GM12878 (cell line): Measurements from ENCODE around the gene LRRC3. TPM values are rescaled to one million over a fixed set of nuclear protein-coding genes. Genes with fewer than 3 reads are reported as not detected.

ENCODE experiments used
- ATAC-seq: fragments of 200-7000 bp; cut with Tn5 transposase; 3 replicates; pipeline ENCODE4 v1.9.1; 2020; ENCODE audit warnings: mild to moderate bottlenecking, moderate library complexity
- BruUV-seq: library from RNA; stranded (reverse); fragments of 400-500 nt; replicated peaks from 2 replicates; lab custom pipeline; 2021; lab: Mats Ljungman, UMichigan
- CTCF ChIA-PET: fragments of 300-600 bp; sonication (Branson Sonifier 250); formaldehyde crosslinking; extraction: SDS; loops from one replicate; lab custom pipeline; 2021; ENCODE audit warnings: inconsistent platforms; lab: Yijun Ruan, JAX
- POLR2A ChIA-PET: fragments of 350-600 bp; formaldehyde crosslinking; extraction: SDS; loops from one replicate; lab custom pipeline; 2021; ENCODE audit warnings: inconsistent platforms; lab: Charles Lee
- RAD21 ChIA-PET: fragments of 300-600 bp; sonication (Branson Sonifier 250); formaldehyde crosslinking; loops from one replicate; lab custom pipeline; 2023; ENCODE audit warnings: antibody characterized with exemption; ENCODE audit not compliant: unreplicated experiment; lab: Charles Lee
- SMC1A ChIA-PET: fragments of 300-600 bp; sonication (Branson Sonifier 250); formaldehyde crosslinking; loops from one replicate; lab custom pipeline; 2023; ENCODE audit not compliant: unreplicated experiment, uncharacterized antibody; lab: Charles Lee
- DNase-seq: peaks from one replicate; pipeline ENCODE4 v3.0.0-alpha.2; 2011; ENCODE audit warnings: low read depth, low spot score
- FAIRE-seq: peaks from 3 replicates; lab custom pipeline; 2011; peaks lifted over from hg19 to GRCh38; lab: Jason Lieb, UNC
- H2AFZ ChIP-seq: 2 replicates; pipeline ENCODE4 v1.6.0; 2011; ENCODE audit warnings: low read depth, low read length, control low read depth; ENCODE audit not compliant: control insufficient read depth
- H3K27ac ChIP-seq: 2 replicates; pipeline ENCODE4 v1.5.1; 2011; ENCODE audit warnings: control low read depth; ENCODE audit not compliant: control insufficient read depth, insufficient read depth
- H3K27me3 ChIP-seq, 2 experiments: replicated peaks in 1 of 2; 2 replicates each; pipeline versions ENCODE4 v1.6.0 to v1.6.1; 2011; ENCODE audit warnings: low read length in 1 of 2; ENCODE audit not compliant: control insufficient read depth in 2 of 2, insufficient read depth in 2 of 2
- H3K36me3 ChIP-seq, 2 experiments: 2 replicates each; pipeline ENCODE4 v1.5.1; 2011; ENCODE audit warnings: low read length in 1 of 2; ENCODE audit not compliant: control insufficient read depth in 2 of 2, insufficient read depth in 2 of 2
- H3K4me1 ChIP-seq: 2 replicates; pipeline ENCODE4 v1.6.1; 2011; ENCODE audit warnings: mild to moderate bottlenecking, low read length, moderate library complexity, mixed read lengths; ENCODE audit not compliant: control insufficient read depth, insufficient read depth
- H3K4me2 ChIP-seq: 2 replicates; pipeline ENCODE4 v1.6.0; 2011; ENCODE audit warnings: control low read depth; ENCODE audit not compliant: control insufficient read depth, insufficient read depth
- H3K4me3 ChIP-seq: fragments of 200-600 bp; sonication (generic); 2 replicates; pipeline ENCODE4 v1.5.1; 2016
- H3K79me2 ChIP-seq: 2 replicates; pipeline ENCODE4 v1.6.0; 2011; ENCODE audit warnings: low read length; ENCODE audit not compliant: control insufficient read depth, insufficient read depth
- H3K9ac ChIP-seq: 2 replicates; pipeline ENCODE4 v1.8.0; 2011; ENCODE audit warnings: low read length, control low read depth, mixed read lengths; ENCODE audit not compliant: control insufficient read depth, insufficient read depth
- H3K9me3 ChIP-seq: replicated peaks from 3 replicates; pipeline ENCODE4 v1.5.1; 2011; ENCODE audit warnings: mild to moderate bottlenecking, low read length; ENCODE audit not compliant: control insufficient read depth, insufficient read depth
- H4K20me1 ChIP-seq: 2 replicates; pipeline ENCODE4 v1.6.0; 2011; ENCODE audit not compliant: control insufficient read depth, insufficient read depth
- BRCA1 ChIP-seq: IDR thresholded peaks from 2 replicates; pipeline ENCODE4 v1.6.1; 2011; ENCODE audit warnings: low read depth, low read length, improper control_type of control experiment
- CHD2 ChIP-seq: IDR thresholded peaks from 2 replicates; pipeline ENCODE4 v1.6.1; 2011; ENCODE audit warnings: low read depth, low read length, improper control_type of control experiment, borderline replicate concordance
- CREB1 ChIP-seq: IDR thresholded peaks from 2 replicates; pipeline ENCODE4 v1.6.1; 2012; ENCODE audit warnings: low read depth, mild to moderate bottlenecking, inconsistent platforms
- HDGF ChIP-seq: fragments of 450-650 bp; IDR thresholded peaks from 2 replicates; pipeline ENCODE4 v1.6.1; 2016; ENCODE audit warnings: antibody characterized with exemption
- IKZF2 ChIP-seq, 2 experiments: fragments of 450-650 bp; IDR thresholded peaks; 2 replicates each; pipeline ENCODE4 v1.6.1; 2017; ENCODE audit warnings: mild to moderate bottlenecking in 2 of 2, moderate library complexity in 2 of 2
- IRF3 ChIP-seq: fragments of 450-650 bp; IDR thresholded peaks from 2 replicates; pipeline ENCODE4 v1.6.1; 2014; ENCODE audit warnings: mild to moderate bottlenecking
- LARP7 ChIP-seq: fragments of 450-650 bp; IDR thresholded peaks from 2 replicates; pipeline ENCODE4 v1.6.1; 2017; ENCODE audit warnings: mild to moderate bottlenecking
- RB1 ChIP-seq: fragments of 450-650 bp; formaldehyde crosslinking; IDR thresholded peaks from 2 replicates; pipeline ENCODE4 v1.6.1; 2017; ENCODE audit warnings: mild to moderate bottlenecking, borderline replicate concordance
- STAT1 ChIP-seq: fragments of 450-650 bp; conservative IDR thresholded peaks from 2 replicates; pipeline ENCODE4 v1.6.1; 2014; ENCODE audit warnings: antibody characterized with exemption, mild to moderate bottlenecking
- WRNIP1 ChIP-seq: IDR thresholded peaks from 2 replicates; pipeline ENCODE4 v1.6.1; 2011; ENCODE audit warnings: low read depth, low read length, improper control_type of control experiment, borderline replicate concordance
- WGBS: methylation state at CpG from one replicate; pipeline ENCODE4 v1.1.6; 2016; ENCODE audit warnings: low lambda C conversion rate; ENCODE audit not compliant: insufficient replicate concordance, insufficient coverage; ENCODE audit errors: missing lambda C conversion rate; 5-methylcytosine and 5-hydroxymethylcytosine counted together
- in situ Hi-C: fragments of 300-500 bp; cut with MboI; formaldehyde crosslinking; loops from 9 replicates; pipeline ENCODE4 v1.14.3; 2018; ENCODE audit warnings: mixed read lengths
- intact Hi-C: fragments of 100-400 bp; cut with micrococcal nuclease; formaldehyde crosslinking; loops from one replicate; pipeline ENCODE4 v1.14.2; 2022; ENCODE audit not compliant: unreplicated experiment
- polyA plus RNA-seq, 11 experiments: library from polyadenylated mRNA; depleted of rRNA in 4 of 11; unstranded in 6 of 11; stranded (reverse) in 5 of 11; fragments of >200 nt; fragmentation: Nextera tagmentation in 4 of 11; fragmentation: Illumina TruSeq in 1 of 11; extraction: Ambion mirVana in 4 of 11; extraction: Trizol in 1 of 11; gene quantifications; 1 replicate in 1 of 11; 2 replicates in 10 of 11; pipeline versions ENCODE4 v1.2.1 to v1.2.3, GENCODE V29; 2011 to 2016; ENCODE audit warnings: inconsistent platforms in 2 of 11, missing spikeins in 2 of 11, low read depth in 1 of 11
- total RNA-seq, 4 experiments: library from RNA; depleted of rRNA in 3 of 4; stranded (reverse); fragments of >200 nt in 3 of 4; fragmentation: Illumina TruSeq in 1 of 4; extraction: Trizol in 1 of 4; gene quantifications; 2 replicates each; pipeline versions ENCODE4 v1.2.1 to v1.2.3, GENCODE V29; 2013 to 2021
- TF ChIP-seq, protein P1 (sequence below): fragments of 450-650 bp; formaldehyde crosslinking; IDR thresholded peaks from 2 replicates; pipeline ENCODE4 v1.4.0; 2020; ENCODE audit warnings: mild to moderate bottlenecking, moderate library complexity

LRRC3 gene
- total and polyA plus RNA-seq, 10 of the 15 experiments (the other 5 are each of a cell fraction or from before 2014, with no cell fraction given), result 0.02 to 0.31 (median 0.09) TPM; not detected in 1

- Histone ChIP-seq H3K4me2 (no peak overlapping the region), H4K20me1 (no peaks in the 10 kb centered on the region), H3K4me3 (no peak overlapping the region), H3K27me3 (no peaks in the 10 kb centered on the region; a peak in 2 of 4 replicates), H3K4me1 (no peaks in the 10 kb centered on the region), H3K9ac (no peak overlapping the region), H3K27ac (no peak overlapping the region), H2AFZ (no peak overlapping the region), H3K36me3 (no peaks in the 10 kb centered on the region), H3K79me2 (no peaks in the 10 kb centered on the region), H3K9me3 (no peaks in the 10 kb centered on the region)
- ChIA-PET CTCF (interaction anchor here (0.6 kb wide), 1 partner anchor 133 kb away, joined by 3 read pairs; no protein-coding TSS in a partner anchor), RAD21 (no interaction called here), POLR2A (no interaction called here), SMC1A (no interaction called here)
- 48% methylated on average over 16 of the region's 16 CpGs for WGBS
- DNase-seq, result no peak
- no peak for TF ChIP-seq STAT1
- no peak for TF ChIP-seq IKZF2 (IDR thresholded peaks at IDR 0.05)
- TF ChIP-seq, protein P1, sequence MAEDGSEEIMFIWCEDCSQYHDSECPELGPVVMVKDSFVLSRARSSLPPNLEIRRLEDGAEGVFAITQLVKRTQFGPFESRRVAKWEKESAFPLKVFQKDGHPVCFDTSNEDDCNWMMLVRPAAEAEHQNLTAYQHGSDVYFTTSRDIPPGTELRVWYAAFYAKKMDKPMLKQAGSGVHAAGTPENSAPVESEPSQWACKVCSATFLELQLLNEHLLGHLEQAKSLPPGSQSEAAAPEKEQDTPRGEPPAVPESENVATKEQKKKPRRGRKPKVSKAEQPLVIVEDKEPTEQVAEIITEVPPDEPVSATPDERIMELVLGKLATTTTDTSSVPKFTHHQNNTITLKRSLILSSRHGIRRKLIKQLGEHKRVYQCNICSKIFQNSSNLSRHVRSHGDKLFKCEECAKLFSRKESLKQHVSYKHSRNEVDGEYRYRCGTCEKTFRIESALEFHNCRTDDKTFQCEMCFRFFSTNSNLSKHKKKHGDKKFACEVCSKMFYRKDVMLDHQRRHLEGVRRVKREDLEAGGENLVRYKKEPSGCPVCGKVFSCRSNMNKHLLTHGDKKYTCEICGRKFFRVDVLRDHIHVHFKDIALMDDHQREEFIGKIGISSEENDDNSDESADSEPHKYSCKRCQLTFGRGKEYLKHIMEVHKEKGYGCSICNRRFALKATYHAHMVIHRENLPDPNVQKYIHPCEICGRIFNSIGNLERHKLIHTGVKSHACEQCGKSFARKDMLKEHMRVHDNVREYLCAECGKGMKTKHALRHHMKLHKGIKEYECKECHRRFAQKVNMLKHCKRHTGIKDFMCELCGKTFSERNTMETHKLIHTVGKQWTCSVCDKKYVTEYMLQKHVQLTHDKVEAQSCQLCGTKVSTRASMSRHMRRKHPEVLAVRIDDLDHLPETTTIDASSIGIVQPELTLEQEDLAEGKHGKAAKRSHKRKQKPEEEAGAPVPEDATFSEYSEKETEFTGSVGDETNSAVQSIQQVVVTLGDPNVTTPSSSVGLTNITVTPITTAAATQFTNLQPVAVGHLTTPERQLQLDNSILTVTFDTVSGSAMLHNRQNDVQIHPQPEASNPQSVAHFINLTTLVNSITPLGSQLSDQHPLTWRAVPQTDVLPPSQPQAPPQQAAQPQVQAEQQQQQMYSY (CRISPR knock-in tag), result no peak
- no peak for TF ChIP-seq LARP7
- no peak for TF ChIP-seq IRF3
- TF ChIP-seq RB1, result no peak
- TF ChIP-seq CHD2, result no peak
- TF ChIP-seq CREB1, result no peak
- no peak for TF ChIP-seq WRNIP1
- no peak for TF ChIP-seq BRCA1
- TF ChIP-seq HDGF, result no peak
- no TSS peak for BruUV-seq
- intact Hi-C loops, result no loop called here
- in situ Hi-C loops, result no loop called here
- ATAC-seq, result no peak
- FAIRE-seq, result no peak
These were observed 23.0 kb downstream of the LRRC3 start for GRCh38 chr21:44478124-44478800.
